ENCODE results near the gene RASSF5. TPM values are rescaled to one million over a fixed set of nuclear protein-coding genes. Genes with fewer than 3 reads are reported as not detected.

Gene RASSF5
- total and polyA plus RNA-seq, 2 of the 13 experiments (the other 11 are each of a cell fraction or from before 2014, with no cell fraction given), result 0.18 to 0.40 TPM

DNA sequence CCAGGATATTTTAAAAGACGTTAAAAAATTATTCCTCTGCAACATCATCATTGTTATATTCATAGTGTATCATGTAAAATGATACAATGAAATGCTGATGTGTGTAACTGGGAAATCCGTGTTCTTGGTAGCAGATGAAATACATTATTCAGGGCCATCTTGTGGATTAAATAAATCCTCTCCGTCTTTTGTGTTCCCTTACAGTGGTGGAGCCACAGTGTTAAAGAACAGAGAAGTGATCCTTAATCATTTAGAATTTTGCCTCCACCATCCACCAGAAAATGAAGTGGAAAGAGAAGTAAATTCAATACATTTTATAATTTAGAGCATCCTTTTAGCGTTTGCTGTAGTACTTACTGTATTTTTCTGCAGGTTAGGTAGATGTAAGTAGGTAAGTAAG lies 129.3 kb downstream of the RASSF5 start:
- Histone ChIP-seq H2AFZ (ENCODE audit: low read length) (no peak overlapping the region), H3K27me3 (ENCODE audit: control insufficient read depth in 1 of 2, insufficient read depth in 2 of 2, low read length in 2 of 2) (peaks cover 0 to 3% of the 10 kb centered on the region in 2 experiments; a peak in 2 of 5 replicates), H3K4me3 (replicated peaks in 1 of 3; ENCODE audit: insufficient read depth in 1 of 3, low read depth in 2 of 3, low read length in 3 of 3) (no peak overlapping the region), H4K20me1 (ENCODE audit: insufficient read depth, low read length) (no peaks in the 10 kb centered on the region), H3K79me2 (ENCODE audit: insufficient read depth, low read length) (no peaks in the 10 kb centered on the region), H3K36me3 (replicated peaks in 1 of 2; ENCODE audit: control insufficient read depth in 1 of 2, insufficient read depth in 2 of 2, low read length in 2 of 2) (no peaks in the 10 kb centered on the region), H3K9ac (ENCODE audit: insufficient read depth, low read depth, low read length) (no peak overlapping the region), H3K9me3 (ENCODE audit: low read length) (no peaks in the 10 kb centered on the region), H3K4me2 (ENCODE audit: low read depth, low read length) (no peak overlapping the region), H3K27ac (ENCODE audit: extremely low read length, insufficient read depth, low read length) (no peak overlapping the region), H3K4me1 (ENCODE audit: insufficient read depth, low read length) (peaks cover 26% of the 10 kb centered on the region)
- no peak for DNase-seq (ENCODE audit: low spot score)
- POLR2A ChIA-PET, result no interaction called here
- TF ChIP-seq ZNF441 (CRISPR knock-in tag; IDR thresholded peaks at IDR 0.05; ENCODE audit: borderline replicate concordance), result no peak
- no peak for TF ChIP-seq ZNF350 (CRISPR knock-in tag; IDR thresholded peaks at IDR 0.05; ENCODE audit: borderline replicate concordance, low read depth)
- TF ChIP-seq SOX5 (CRISPR knock-in tag; IDR thresholded peaks at IDR 0.05; ENCODE audit: borderline replicate concordance), result no peak
- no peak for TF ChIP-seq ZNF782 (CRISPR knock-in tag; IDR thresholded peaks at IDR 0.05; ENCODE audit: borderline replicate concordance)
- BruUV-seq (replicated peaks), result no TSS peak
- FAIRE-seq, result no peak
- in situ Hi-C loops (cut with HindIII; ENCODE audit: extremely low pct_ligation_motif_present, low pct_unique_long_range_greater_than_20kb) (loop anchor here (25.0 kb wide), 1 partner anchor 276 kb away; the partner anchor contains the start of gene FCMR), intact Hi-C loops (cut with micrococcal nuclease; ENCODE audit: unreplicated experiment) (no loop called here)
- WGBS (ENCODE audit: low lambda C conversion rate), result 79% methylated on average over 4 of the region's 4 CpGs
- no peak for ATAC-seq
- CTCF ChIA-PET (ENCODE audit: low intra/inter-chr PET ratio, low total read pairs), result interaction anchor here (3.2 kb wide), 1 partner anchor 27 kb away, joined by 33 read pairs; no protein-coding TSS in a partner anchor

DNA sequence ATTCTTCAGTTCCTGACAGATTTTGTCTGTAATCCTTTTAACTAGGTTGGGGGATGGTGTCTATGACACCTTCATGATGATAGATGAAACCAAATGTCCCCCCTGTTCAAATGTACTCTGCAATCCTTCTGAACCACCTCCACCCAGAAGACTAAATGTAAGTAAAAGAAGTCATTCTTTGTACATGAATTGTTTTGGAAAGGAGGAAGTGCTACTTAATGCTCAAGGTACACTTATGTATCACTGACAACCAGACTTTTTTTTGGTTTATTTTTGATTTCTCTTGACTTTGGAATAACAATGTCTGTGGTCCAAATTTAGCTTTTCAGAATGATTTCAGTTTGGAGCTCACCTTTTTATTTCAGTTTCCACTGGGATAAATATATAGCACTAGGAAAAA lies 130.3 kb downstream of the RASSF5 start:
- FAIRE-seq (no peak), DNase-seq (ENCODE audit: low spot score) (no peak), ATAC-seq (no peak)
- Histone ChIP-seq H3K27ac (ENCODE audit: extremely low read length, insufficient read depth, low read length) (no peak overlapping the region), H3K9ac (ENCODE audit: insufficient read depth, low read depth, low read length) (no peak overlapping the region), H3K79me2 (ENCODE audit: insufficient read depth, low read length) (no peaks in the 10 kb centered on the region), H2AFZ (ENCODE audit: low read length) (no peak overlapping the region), H3K36me3 (replicated peaks in 1 of 2; ENCODE audit: control insufficient read depth in 1 of 2, insufficient read depth in 2 of 2, low read length in 2 of 2) (no peaks in the 10 kb centered on the region), H3K4me3 (replicated peaks in 1 of 3; ENCODE audit: insufficient read depth in 1 of 3, low read depth in 2 of 3, low read length in 3 of 3) (no peak overlapping the region), H3K4me2 (ENCODE audit: low read depth, low read length) (no peak overlapping the region), H3K27me3 (ENCODE audit: control insufficient read depth in 1 of 2, insufficient read depth in 2 of 2, low read length in 2 of 2) (peaks cover 0 to 3% of the 10 kb centered on the region in 2 experiments; a peak in 1 of 5 replicates), H3K4me1 (ENCODE audit: insufficient read depth, low read length) (peaks cover 26% of the 10 kb centered on the region), H4K20me1 (ENCODE audit: insufficient read depth, low read length) (no peaks in the 10 kb centered on the region), H3K9me3 (ENCODE audit: low read length) (no peaks in the 10 kb centered on the region)
- no TSS peak for BruUV-seq (replicated peaks)
- in situ Hi-C loops (cut with HindIII; ENCODE audit: extremely low pct_ligation_motif_present, low pct_unique_long_range_greater_than_20kb) (loop anchor here (25.0 kb wide), 1 partner anchor 275 kb away; the partner anchor contains the start of gene FCMR), intact Hi-C loops (cut with micrococcal nuclease; ENCODE audit: unreplicated experiment) (no loop called here)
- ChIA-PET CTCF (ENCODE audit: low intra/inter-chr PET ratio, low total read pairs) (no interaction called here), POLR2A (no interaction called here)
- TF ChIP-seq ZKSCAN1 (IDR thresholded peaks at IDR 0.05; ENCODE audit: low read length) (no peak), ZNF17 (CRISPR knock-in tag; IDR thresholded peaks at IDR 0.05) (no peak), NCOA2 (CRISPR knock-in tag; IDR thresholded peaks at IDR 0.05) (no peak), ZNF605 (CRISPR knock-in tag; IDR thresholded peaks at IDR 0.05) (no peak), ZNF3 (CRISPR knock-in tag; IDR thresholded peaks at IDR 0.05) (no peak), ZNF335 (CRISPR knock-in tag; IDR thresholded peaks at IDR 0.05) (no peak), NFE2L1 (CRISPR knock-in tag; IDR thresholded peaks at IDR 0.05; ENCODE audit: borderline replicate concordance) (no peak), TCF7L2 (IDR thresholded peaks at IDR 0.05; ENCODE audit: low read depth, low read length) (no peak)
- TF ChIP-seq, protein P1, sequence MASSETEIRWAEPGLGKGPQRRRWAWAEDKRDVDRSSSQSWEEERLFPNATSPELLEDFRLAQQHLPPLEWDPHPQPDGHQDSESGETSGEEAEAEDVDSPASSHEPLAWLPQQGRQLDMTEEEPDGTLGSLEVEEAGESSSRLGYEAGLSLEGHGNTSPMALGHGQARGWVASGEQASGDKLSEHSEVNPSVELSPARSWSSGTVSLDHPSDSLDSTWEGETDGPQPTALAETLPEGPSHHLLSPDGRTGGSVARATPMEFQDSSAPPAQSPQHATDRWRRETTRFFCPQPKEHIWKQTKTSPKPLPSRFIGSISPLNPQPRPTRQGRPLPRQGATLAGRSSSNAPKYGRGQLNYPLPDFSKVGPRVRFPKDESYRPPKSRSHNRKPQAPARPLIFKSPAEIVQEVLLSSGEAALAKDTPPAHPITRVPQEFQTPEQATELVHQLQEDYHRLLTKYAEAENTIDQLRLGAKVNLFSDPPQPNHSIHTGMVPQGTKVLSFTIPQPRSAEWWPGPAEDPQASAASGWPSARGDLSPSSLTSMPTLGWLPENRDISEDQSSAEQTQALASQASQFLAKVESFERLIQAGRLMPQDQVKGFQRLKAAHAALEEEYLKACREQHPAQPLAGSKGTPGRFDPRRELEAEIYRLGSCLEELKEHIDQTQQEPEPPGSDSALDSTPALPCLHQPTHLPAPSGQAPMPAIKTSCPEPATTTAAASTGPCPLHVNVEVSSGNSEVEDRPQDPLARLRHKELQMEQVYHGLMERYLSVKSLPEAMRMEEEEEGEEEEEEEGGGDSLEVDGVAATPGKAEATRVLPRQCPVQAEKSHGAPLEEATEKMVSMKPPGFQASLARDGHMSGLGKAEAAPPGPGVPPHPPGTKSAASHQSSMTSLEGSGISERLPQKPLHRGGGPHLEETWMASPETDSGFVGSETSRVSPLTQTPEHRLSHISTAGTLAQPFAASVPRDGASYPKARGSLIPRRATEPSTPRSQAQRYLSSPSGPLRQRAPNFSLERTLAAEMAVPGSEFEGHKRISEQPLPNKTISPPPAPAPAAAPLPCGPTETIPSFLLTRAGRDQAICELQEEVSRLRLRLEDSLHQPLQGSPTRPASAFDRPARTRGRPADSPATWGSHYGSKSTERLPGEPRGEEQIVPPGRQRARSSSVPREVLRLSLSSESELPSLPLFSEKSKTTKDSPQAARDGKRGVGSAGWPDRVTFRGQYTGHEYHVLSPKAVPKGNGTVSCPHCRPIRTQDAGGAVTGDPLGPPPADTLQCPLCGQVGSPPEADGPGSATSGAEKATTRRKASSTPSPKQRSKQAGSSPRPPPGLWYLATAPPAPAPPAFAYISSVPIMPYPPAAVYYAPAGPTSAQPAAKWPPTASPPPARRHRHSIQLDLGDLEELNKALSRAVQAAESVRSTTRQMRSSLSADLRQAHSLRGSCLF (CRISPR knock-in tag; IDR thresholded peaks at IDR 0.05; ENCODE audit: borderline replicate concordance), result no peak
- TF ChIP-seq, protein P2, sequence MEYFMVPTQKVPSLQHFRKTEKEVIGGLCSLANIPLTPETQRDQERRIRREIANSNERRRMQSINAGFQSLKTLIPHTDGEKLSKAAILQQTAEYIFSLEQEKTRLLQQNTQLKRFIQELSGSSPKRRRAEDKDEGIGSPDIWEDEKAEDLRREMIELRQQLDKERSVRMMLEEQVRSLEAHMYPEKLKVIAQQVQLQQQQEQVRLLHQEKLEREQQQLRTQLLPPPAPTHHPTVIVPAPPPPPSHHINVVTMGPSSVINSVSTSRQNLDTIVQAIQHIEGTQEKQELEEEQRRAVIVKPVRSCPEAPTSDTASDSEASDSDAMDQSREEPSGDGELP (IDR thresholded peaks at IDR 0.05; ENCODE audit: borderline replicate concordance, low read depth), result no peak
